GM10248 (cell line): Measurements from ENCODE around the gene PRTFDC1.

Source experiments
- CTCF ChIA-PET: fragments of 300-600 bp; sonication (Branson Sonifier 250); formaldehyde crosslinking; extraction: SDS; loops from one replicate; lab custom pipeline; 2021; ENCODE audit warnings: antibody characterized with exemption; lab: Yijun Ruan, JAX
- POLR2A ChIA-PET: fragments of 350-650 bp; sonication (Branson Sonifier 250); formaldehyde crosslinking; extraction: SDS; loops from one replicate; lab custom pipeline; 2020; ENCODE audit warnings: antibody characterized with exemption; lab: Yijun Ruan, JAX
- DNase-seq: peaks from one replicate; pipeline ENCODE4 v3.0.0; 2012; ENCODE audit errors: extremely low spot score
- TF ChIP-seq, protein P1 (sequence below): IDR thresholded peaks from 2 replicates; pipeline ENCODE4 v1.5.1; 2012; ENCODE audit warnings: mild to moderate bottlenecking, low read depth; ENCODE audit errors: extremely low read depth, missing control alignments, control extremely low read depth

The PRTFDC1 gene

DNA sequence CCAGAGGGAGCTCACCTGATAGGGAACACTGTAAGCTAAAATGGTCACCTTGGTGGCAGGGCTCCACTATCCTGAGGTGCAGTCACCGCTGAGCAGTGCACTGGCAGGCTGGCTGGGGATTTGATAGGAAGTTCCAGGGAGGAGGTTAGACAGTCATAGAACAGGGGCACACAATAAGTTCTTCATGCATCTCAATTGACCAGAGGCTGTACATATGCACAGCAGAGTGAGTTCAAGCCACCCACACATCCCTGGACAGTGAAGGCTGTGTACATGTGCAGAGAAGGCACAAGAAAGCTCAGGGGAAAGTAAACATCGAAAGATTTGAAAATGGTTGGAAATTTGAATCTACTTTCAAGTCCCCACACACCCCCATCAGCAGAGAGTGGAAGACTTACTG is 13.9 kb downstream of the PRTFDC1 start:
- CTCF ChIA-PET, result interaction anchor here (1.1 to 2.5 kb wide), 3 partner anchors 9 to 29 kb away, joined by 3 to 10 read pairs (median 4); no protein-coding TSS in a partner anchor
- TF ChIP-seq, protein P1, sequence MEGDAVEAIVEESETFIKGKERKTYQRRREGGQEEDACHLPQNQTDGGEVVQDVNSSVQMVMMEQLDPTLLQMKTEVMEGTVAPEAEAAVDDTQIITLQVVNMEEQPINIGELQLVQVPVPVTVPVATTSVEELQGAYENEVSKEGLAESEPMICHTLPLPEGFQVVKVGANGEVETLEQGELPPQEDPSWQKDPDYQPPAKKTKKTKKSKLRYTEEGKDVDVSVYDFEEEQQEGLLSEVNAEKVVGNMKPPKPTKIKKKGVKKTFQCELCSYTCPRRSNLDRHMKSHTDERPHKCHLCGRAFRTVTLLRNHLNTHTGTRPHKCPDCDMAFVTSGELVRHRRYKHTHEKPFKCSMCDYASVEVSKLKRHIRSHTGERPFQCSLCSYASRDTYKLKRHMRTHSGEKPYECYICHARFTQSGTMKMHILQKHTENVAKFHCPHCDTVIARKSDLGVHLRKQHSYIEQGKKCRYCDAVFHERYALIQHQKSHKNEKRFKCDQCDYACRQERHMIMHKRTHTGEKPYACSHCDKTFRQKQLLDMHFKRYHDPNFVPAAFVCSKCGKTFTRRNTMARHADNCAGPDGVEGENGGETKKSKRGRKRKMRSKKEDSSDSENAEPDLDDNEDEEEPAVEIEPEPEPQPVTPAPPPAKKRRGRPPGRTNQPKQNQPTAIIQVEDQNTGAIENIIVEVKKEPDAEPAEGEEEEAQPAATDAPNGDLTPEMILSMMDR, result no peak
- no peak for DNase-seq
- POLR2A ChIA-PET, result no interaction called here

DNA sequence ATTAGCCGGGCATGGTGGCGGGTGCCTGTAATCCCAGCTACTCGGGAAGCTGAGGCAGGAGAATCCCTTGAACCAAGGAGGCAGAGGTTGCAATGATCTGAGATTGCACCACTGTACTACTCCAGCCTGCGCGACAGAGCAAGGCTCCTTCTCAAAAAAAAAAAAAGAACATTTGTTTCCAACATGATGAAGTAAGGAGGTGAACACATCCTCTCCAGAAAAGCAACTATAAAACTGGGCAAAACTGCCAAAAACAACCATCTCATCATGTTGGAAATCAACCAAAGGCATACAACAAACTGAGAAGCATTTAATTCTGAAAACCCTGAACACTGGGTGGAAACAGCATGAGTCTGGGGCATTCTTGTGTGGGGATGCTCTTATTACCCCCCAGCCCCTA is 14.3 kb downstream of the PRTFDC1 start:
- TF ChIP-seq, protein P1, result no peak
- no peak for DNase-seq
- CTCF ChIA-PET, result interaction anchor here (1.1 to 2.5 kb wide), 3 partner anchors 8 to 29 kb away, joined by 3 to 10 read pairs (median 4); no protein-coding TSS in a partner anchor
- POLR2A ChIA-PET, result no interaction called here

DNA sequence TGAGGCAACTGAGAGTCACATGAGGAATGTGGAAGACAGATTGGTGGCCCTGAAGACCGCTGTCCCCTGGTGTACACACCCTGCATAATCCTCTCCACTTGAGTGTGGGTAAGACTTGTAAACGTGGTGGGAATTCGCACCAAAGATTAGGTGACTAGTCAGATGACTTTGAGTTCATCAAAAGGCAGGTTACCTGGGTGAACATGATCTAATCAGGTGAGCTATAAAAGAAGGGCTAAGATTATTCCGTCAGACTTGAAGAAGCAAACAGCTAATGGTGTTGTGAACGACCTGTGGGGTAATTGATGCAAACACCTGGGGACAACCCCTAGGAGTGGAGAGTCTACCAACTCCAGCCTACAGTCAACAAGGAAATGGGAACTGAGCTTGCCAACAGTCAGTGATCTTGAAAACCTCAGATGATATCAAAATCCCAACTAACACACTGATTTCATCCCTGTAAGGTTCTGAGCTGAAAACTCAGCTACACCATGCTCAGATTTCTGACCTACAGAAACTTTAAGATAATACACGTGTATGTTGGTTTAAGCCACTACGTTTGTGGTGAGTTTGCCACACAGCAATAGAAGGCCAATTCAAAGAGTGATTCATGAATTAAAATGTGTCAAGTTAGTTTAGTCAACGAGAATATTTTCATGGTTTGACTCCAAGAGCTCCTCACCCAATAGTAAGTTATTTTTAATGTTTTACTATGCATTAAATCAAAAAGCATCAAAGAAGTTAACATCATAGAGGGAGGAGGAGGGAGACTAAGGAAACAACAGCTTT is 16.7 kb downstream of the PRTFDC1 start:
- TF ChIP-seq, protein P1, result no peak
- ChIA-PET POLR2A (no interaction called here), CTCF (interaction anchor here (0.8 to 1.7 kb wide), 8 partner anchors 12 to 29 kb away, joined by 3 to 5 read pairs (median 3); no protein-coding TSS in a partner anchor)
- DNase-seq, result no peak

DNA sequence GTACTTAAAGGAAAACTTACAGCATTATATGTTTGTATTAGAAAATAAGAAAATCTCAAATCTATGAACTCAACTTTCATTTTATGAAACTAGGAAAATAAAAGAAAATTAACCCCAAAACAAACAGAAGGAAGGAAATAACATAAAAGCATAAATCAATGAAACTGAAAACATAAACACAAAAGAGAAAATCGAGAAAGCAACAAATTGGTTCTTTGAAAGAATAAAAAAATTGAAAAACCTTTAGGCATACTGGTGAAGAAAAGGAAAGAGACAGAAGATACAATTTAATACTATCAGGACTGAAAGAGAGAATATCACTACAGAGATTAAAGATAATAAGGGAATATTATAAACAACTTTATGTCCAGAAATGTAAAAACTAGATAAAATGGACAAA is 21.2 kb downstream of the PRTFDC1 start:
- no peak for DNase-seq
- ChIA-PET CTCF (interaction anchor here (1.1 to 2.2 kb wide), 4 partner anchors 8 to 40 kb away, joined by 3 to 9 read pairs (median 4); no protein-coding TSS in a partner anchor), POLR2A (no interaction called here)
- TF ChIP-seq, protein P1, result no peak

DNA sequence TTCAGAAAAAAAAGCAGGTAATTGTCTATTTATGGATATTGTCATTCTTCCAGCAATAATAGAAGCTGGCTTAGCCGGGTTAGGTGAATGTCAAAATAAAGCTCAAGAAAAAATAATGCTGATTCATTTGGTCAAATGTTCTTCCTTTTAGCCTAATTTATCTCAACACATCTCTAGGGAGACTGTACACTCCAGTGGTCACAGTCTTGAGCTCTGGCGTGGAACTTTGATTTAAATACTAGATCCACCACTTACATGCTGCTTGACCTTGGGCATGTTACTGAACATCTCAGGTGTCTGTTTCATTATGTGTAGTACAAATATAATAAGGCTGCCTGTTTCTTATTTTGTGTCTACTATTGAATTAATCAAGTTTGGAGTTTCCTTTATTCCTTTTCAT is 22.0 kb downstream of the PRTFDC1 start:
- TF ChIP-seq, protein P1, result no peak
- ChIA-PET POLR2A (no interaction called here), CTCF (interaction anchor here (0.8 to 2.2 kb wide), 11 partner anchors 8 to 45 kb away, joined by 3 to 9 read pairs (median 4); partner anchors contain the start of gene PRTFDC1)
- DNase-seq, result no peak

DNA sequence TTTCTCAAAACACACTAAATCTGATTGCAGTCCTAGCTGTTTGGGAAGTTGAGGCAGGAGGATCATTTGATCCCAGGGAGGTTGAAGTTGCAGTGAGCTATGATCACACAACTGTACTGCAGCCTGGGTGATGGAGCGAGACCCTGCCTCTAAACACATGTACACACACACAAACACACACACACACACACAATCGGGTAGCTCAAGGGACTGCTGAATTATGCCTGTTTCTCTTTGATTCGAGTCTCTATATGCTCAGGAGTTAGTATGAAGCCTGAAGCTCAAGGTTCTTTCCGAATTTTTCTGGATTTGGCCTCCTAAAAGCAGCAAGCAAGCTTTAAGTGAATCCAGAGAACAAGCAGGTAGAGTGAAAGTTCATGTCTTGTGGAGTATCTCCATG is 22.5 kb downstream of the PRTFDC1 start:
- TF ChIP-seq, protein P1, result no peak
- POLR2A ChIA-PET, result no interaction called here
- CTCF ChIA-PET, result interaction anchor here (0.8 to 2.2 kb wide), 11 partner anchors 9 to 45 kb away, joined by 3 to 9 read pairs (median 4); partner anchors contain the start of gene PRTFDC1
- no peak for DNase-seq
